ENCODE measurements around the gene PGAM2.

DNA sequence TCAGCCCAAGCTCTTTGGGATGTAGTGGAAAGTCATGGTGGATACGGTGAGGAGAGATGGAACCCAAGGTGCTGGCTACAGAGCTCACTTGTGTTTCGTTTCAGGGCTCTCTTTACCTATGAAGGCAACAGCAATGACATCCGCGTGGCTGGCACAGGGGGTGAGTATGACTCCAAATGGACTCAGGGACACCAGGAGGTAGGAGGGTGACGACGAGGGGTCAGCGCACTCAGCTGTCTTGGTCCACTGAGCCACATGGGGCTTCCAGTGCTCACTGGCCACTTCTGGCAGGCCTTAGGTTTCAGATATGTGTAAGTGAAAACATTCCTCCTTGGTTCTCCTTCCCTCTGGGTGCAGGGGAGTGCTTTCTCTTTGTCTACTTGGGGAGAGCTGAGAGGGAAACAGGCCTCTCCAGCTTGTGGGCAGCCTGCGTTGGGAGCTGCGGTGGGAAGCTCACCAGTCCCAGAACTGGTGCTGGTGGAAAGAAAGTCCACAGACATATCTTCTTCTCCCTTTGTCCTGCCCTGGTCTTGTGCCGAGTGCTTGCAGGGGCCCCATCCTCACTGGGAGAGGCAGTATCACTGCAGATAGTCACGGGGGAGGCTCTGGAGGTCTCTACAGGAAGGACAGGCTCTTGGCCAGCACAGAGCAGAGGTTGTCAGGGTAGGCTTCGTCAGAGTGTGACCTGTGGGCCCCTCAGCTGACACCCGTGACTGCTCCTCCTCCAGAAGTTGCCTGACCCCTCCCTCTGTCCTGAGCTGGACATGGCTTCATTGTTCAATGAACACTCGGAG, 15.0 kb downstream of the PGAM2 start:
- TF ChIP-seq CTCF (IDR thresholded peaks at IDR 0.05) (no peak), POLR2AphosphoS5 (IDR thresholded peaks at IDR 0.05) (no peak)

All from prostate gland (tissue), 2 donors.